ENCODE data around the gene CNTNAP2.

The CNTNAP2 gene

DNA sequence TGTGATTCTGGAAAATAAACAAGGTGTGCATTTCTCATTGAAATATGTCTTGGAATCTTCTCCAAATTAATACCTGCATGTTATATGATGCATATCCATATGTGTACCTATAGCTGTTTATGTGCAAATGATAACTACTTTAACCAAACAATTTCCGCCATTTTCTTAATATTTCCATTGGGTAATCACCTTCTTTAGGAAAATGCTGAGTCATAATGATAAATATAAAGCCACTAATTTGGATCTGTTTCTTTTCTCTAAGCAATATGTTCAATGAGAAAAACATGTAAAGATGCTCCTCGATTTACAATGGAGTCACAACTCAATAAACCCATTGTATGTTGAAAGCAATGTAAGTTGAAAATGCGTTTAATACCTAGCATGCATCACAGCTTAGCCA lies 574.4 kb downstream of the CNTNAP2 start:
- no peak for DNase-seq (ENCODE audit: low spot score)

DNA sequence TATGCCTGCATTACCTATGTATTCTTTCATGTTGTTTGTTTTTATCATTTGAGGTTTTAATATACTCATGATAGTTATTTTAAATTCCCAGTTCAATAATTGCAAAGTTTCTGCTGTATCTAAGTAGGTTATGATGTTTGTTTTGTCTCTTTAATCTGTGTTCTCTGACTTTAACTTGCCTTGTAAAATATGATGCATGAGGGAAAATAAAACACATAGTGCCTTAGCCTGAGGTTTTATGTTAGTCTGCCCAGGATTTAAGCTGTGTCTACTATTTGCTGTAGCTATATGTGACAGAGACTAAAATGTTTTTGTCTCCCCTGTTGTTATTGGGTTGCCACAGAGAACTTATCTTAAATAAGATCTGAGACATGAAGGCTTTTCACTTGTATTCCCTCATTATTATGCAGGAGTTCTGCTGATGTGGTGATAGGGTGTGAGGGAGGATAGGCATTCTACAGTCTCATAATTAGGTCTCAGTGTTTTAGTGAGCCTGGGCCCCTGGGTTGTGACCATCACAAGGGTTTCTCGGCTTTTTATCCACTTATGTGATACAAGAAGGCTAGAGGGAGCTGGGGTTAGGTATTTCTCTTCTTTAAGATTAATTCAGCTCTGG lies 582.5 kb downstream of the CNTNAP2 start:
- DNase-seq (ENCODE audit: low spot score): no peak

DNA sequence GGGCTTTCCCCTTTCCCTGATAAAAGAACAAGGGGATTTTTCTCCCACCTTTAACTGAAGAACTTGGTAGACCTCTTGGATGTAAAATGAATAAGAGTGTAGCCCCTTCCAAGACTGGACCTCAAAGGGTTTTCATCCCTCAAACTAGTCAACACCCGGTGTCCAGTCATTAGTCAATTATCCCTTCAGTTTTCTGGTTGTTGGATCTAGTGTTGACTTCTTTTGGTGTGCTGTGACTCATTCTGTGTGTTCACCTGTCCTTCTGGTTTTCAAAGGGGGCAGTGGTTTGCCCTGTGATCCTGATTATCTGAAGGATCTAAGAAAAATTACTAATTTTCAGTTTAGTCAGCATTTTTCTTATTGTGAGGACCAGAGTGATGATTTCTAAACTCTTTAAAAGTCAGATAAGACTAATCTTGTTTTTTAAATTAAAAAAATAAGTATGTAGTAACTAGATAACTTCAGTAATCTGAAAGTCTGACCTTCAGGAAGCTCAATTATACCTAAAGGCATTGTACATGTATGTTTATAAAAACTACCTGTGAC lies 583.5 kb downstream of the CNTNAP2 start:
- DNase-seq (ENCODE audit: low spot score): no peak

DNA sequence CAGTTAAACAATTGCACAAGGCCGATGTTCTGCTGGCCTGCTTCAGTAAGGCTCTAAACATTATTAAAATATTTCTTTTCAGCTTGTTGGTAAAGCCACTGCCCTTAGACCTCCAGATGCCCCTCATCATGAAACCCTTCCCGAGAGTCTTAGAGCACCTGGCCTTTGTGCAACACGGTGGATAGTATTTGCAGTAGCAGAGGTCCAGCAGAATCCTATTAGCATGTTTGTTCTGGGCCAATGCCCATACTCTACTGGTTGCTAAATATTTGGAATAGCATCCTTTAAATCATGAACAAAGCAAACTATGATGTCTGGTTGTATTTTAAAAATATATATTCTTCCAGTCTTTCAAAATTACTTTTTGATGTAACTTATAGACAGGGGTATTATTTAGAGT lies 584.6 kb downstream of the CNTNAP2 start:
- DNase-seq (ENCODE audit: low spot score): no peak

DNA sequence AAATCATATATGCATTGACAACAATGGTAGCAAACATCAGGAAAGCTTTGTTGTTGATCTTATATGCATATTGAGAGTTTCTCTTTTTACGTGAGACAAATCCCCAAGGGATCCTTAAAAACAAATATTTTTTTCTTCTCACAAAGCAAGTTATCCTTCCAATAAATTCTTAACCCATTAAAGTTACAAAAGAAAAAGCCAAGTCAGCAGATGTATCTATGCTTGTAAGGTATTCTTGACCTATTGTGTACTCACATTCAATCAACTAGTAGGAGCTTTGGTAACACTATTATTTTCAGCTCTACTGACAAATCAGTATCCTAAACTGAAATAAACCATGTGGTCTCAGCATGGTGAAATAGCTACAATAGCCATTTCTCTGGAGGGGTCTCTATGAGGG lies 586.3 kb downstream of the CNTNAP2 start:
- no peak for DNase-seq (ENCODE audit: low spot score)

DNA sequence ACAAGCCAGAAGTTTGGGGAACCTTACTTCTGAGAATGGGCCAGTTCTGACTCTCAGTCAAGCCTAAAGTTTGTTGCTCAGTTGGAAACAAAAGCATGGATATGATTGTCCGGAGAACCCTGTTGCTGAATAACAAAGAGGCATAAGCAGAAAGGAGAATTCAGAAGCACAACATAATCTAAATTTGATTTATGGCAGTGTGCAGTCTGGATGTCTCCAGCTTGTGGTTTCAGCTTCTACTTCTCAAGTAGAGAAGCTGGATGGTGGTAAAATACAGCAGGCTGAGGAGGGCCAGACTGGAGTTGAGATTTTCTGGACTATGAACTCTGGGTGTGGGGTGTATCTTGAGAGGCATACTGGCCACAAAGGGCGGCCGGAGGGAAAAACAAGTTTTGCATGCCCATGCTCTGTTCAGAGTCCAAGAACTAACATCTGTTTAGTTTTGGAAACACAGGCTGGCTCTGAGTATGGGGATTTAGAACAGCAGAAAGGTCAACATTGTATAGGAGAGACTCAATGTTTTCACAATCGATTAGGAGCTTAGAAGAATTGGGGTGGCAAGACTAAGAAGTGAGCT lies 592.9 kb downstream of the CNTNAP2 start:
- DNase-seq (ENCODE audit: low spot score): no peak

DNA sequence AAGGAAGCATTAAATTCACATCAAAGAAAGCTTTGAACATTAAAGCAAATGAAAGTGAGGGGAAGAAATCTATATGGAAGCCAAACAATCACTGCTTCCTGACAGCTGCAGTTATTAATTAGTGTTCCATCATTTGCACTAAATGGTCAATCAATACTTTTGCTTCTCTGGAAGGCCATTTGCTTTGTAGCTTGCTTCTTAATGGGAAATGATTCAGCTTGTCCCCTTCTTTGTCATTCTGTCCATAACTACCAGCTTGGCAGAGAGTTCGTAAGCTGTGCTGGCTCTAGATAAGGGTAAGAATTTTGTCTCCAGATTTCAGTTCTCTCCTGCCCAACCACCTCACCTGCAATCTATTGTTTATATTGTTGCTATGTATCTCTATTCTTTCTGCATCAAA lies 596.6 kb downstream of the CNTNAP2 start:
- DNase-seq (ENCODE audit: low spot score): no peak

DNA sequence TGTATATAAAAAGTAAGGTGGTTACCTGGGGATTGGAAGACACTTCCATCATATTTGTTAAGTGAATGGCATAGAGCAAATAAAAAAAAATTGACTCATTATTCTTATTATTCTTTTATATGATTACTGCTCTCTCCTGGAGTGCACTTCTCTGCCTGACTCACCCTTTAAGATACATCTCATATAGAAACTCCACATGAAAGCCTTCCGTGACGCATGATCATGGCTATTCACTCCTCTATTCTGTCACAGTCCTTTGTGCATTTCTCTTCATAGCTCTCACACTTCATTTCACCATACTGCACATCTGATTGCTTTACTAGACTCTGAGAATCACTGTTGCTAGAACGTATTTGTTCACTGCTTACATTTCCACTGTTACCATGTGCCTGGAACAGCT lies 597.3 kb downstream of the CNTNAP2 start:
- no peak for DNase-seq (ENCODE audit: low spot score)

DNA sequence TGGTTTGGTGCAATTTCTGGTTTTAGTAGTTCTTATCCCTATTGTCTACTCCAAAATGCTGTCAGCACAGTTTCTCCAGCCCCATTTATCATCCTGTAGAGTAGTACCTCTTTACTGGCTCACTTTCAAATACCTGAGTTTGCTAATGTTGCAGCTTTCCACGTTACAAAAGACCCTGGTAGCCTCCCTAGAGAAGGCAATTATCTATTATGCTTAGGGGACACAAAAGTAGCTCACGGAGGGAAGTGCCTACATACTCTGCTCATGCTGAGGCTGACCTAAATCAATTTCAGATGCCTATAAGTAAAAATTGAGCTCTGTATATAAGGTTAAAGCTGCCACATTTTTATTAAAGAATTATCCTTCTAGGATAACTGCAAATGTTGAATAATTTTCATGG lies 603.6 kb downstream of the CNTNAP2 start:
- no peak for DNase-seq (ENCODE audit: low spot score)

DNA sequence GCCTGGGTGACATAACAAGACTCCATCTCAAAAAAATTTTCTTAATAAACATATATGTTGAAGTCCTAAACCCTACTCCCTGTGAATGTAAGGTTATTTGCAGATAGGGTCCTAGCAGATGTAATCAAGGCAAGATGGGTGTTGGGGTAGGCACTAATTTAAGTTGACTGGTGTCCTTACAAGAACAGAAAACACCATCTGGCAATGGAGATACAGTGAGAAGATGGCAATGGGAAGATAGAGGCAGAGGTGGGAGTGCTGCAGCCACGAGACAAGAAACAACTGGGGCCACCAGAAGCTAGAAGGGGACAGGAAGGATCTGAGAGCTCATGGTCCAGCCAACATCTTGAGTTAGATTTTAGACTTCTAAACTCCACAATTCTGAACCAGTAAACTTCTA lies 606.4 kb downstream of the CNTNAP2 start:
- no peak for DNase-seq (ENCODE audit: low spot score)

DNA sequence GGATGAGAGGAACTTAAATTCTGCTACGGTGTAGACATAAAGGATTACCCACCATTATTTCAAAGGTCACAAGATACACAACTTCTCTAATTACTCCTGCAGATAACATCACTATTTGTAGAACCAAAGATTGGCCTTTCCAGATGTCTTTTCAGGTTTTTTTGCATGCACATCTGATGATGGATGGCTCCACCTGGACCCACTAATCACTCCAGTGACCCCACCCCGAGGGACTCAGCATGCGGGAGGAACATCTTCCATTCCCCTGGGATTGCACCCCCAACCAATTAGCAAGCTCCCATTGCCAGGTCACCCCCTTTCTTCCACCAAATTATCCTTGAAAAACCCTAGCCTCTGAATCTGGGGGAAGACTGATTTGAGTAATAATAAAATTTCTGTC lies 608.9 kb downstream of the CNTNAP2 start:
- no peak for DNase-seq (ENCODE audit: low spot score)

DNA sequence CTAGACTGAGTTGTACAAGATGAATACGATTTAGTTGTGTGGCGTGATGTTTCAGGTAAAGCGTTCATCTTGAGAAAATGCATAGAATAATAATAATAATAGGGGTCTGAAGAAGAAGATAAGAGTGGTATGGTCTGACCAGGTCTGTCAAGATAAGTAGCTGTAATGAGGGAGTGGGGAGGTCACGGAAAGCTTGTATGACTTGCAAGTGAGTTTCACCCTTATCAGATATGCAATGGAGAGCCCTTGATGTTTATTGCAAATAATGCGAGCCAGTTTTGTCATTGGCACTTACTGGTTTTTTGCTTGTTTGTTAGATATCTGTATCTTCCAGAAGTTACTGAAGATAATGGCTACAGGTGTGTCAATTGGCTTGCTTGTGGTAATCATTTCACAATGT lies 611.5 kb downstream of the CNTNAP2 start:
- DNase-seq (ENCODE audit: low spot score): no peak

DNA sequence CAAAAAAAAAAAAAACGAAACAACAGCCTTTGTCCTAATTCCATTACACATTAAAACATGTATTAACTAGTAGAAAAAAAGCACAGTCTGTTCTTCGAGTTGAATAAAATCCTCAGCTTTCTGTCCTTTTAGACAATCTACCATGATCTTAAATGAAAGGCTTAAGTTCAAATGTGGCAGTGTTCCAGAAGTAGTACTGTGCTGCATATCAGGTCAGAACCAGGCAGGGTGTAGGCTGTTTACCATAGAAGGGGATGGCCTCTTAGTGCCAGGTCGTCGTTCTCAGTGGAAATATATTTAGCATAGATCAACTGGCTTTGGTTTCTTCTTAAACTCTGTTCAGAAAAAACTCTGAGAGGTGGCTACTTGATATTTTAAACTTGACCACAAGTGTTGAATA lies 612.0 kb downstream of the CNTNAP2 start:
- DNase-seq (ENCODE audit: low spot score): no peak

DNA sequence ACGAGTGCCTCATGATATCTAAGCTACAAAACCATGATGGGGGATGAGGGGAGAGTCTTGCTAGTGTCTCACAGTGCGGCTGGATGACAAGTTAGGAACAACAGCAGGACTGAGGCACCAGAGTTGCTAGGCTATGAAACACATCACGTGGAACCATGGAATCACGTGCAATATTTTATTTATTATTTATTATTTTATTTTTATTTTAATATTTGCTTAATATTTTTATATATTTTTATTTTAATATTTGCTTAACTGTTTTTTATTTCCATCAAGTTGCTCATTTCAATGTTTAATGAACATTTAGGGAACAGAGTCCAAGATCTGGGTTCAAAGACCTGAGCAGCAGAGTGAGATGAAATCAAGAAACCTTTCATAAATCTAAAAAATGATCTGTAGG lies 614.6 kb downstream of the CNTNAP2 start:
- DNase-seq (ENCODE audit: low spot score): no peak

DNA sequence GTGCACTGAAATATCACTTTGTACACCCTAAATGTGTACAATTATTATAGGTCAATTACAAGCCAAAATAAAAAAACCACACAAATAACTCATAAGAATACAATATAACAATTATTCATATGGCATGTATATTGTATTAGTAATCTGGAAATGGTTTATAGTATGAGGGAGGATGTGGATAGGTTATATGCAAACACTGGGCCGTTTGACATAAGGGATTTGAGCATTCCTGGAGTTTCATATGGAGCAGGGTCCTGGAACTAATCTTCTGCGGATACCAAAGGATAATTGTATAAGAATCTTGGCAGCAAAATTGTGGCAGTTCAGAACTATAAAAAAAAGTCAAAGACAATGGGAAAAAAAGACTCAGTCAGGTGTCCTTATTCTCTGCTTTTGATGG lies 619.4 kb downstream of the CNTNAP2 start:
- no peak for DNase-seq (ENCODE audit: low spot score)

DNA sequence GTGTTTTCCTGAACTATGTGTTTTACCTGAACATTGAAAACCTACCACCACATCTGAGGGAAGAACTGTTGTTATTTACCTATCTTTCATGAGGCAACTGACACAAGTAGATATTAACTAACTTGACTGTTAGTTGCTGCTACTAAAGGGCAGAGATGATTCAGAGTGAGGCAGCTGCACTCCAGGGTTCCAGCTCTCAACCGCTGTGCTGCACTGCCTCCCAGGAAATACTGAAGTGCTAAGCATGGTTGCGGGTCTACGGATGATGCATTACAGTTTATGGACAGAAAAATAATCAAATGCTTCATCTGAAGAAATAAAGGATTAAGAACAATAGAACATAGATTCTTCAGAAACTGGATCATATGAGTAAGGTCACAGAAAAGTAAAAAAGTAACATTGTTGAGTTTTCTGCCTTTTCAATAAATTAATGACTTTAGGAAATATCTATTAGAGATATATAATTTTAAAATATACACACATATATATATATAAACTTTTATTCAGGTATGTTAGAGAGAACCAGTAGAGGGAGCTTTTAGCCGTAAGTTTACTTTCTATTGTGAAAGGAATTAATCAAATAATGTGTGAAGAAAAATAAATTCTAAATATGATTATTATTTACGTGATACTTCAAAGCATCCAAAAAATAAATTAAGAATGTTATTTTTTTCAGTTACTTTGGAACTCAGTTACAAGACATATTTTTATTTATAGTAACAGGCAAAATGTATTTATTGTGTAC lies 620.0 kb downstream of the CNTNAP2 start:
- DNase-seq (ENCODE audit: low spot score): no peak

DNA sequence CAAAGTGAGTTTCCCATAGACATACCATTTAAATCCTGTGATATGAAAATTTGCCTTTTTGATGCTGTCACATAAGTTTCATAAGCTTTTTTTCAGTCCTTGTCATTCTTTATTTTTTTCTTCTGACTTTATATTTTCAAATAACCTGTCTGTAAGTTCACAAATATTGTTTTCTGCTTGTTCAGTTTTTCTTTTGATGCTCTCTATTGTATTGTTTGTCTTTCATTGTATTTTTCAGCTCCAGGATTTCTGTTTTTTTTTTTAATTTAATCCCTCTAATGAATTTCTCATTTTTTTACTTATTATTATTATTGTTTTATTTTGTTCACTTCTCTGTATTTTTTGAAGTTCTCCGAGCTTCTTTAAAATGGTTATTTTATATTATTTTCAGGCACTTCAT lies 623.4 kb downstream of the CNTNAP2 start:
- DNase-seq (ENCODE audit: low spot score): no peak

DNA sequence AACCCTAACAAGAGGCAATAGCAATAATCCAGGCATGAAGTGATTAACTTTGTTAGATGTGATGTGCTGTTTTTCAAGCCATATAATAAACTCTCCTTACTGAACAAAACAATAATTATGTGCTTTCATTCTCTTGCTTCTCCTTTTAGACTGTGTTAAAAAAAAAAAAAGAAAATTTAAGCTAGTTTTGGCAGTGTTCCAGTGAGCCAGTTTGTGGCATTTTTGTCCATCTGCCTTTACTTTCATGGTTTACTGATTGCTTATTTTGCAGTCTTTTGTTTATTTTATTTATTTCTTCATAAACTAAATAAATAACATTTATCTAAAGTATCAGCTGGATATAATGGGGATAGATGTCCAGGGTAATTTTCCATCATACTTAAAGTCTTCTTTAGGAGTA lies 625.3 kb downstream of the CNTNAP2 start:
- no peak for DNase-seq (ENCODE audit: low spot score)

DNA sequence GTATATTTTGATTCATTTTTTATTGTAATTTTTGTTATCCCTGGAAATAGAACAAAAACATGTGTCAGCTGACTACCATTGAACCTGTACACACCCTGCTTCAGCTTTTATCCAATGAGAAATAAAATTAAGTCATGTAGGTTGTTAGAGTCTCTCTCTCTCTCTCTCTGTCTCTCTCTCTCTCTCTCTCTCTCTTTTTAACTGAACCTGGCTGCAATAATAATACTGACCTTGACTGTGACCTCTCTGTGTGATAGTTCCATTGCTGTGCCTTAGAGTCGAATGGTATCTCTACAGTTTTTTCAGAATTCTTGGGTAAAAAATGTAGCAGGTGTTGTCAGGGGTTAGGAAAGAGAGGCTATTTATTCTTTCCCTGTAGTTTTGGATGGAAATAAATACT lies 637.8 kb downstream of the CNTNAP2 start:
- DNase-seq (ENCODE audit: low spot score): no peak

DNA sequence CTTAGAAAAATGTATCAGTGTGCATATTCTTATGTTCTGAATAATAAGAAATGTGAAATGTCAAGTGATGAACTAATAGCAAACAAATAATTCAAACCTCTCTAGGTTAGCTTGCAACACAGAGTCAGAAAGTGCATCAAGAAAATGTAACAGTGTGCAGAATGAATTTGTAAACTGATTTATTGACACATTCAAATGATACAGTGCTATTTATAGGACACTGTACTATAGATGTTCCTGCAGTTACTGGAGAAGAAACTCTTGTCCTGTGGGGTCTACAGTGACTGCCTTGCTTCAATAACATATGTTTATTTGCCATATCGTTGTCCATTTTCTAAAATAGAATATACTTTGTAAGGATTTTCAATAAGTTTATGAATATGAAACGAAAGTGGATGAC lies 639.0 kb downstream of the CNTNAP2 start:
- DNase-seq (ENCODE audit: low spot score): no peak

DNA sequence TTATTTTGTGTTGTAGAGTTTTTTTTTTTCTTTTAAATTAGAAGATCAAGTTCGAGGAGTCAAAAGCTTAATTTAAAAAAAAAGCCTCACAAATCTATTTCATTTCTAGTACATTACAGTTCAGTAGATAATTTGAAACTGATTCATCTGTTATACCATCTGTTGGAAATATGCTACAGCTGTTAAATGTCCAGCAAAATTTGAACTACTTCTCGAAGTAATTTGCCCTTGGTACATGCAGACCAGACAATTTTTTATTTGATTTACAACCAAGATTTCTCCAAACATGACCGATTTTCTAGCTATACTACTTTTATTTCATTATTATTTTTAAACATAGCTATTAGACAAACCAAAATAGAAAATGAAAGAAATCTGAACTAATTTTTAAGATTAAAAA lies 647.9 kb downstream of the CNTNAP2 start:
- DNase-seq (ENCODE audit: low spot score): no peak

DNA sequence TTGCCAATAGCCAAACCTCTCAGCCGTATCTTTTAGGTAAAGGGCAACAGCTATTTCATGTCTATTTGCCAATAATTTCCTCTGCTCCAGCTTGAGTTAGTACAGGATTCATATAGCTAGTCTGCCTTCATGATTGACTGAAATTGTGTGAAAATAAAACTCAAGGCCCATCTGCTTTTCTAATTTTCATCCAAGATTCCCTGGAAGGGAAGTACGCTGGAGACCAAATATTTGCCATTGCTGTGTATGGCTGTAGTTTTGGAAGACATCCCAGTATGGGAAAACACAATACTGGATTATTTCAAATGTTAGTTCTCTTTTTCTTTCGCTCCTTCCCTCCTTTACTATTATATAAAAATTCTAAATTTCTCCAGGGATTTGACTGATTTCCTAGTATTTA lies 652.4 kb downstream of the CNTNAP2 start:
- DNase-seq (ENCODE audit: low spot score): no peak

DNA sequence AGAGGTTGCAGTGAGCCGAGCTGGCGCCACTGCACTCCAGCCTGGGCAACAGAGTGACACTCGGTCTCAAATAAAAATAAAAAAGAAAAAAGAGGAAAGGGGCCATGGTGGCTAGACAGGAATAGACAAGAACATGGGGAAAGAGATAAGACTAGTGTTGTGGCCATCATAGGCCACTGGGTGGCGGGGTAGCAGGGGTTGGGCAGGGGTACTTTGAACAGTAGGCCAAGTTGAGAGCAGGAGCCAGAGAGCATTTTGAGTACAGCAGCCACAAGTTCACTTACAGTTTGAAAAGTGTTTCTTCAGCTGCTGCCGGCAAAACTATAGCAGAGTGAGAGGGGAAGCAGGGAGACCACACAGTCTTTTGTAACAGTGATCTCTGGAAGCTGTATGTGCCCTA lies 656.0 kb downstream of the CNTNAP2 start:
- no peak for DNase-seq (ENCODE audit: low spot score)

DNA sequence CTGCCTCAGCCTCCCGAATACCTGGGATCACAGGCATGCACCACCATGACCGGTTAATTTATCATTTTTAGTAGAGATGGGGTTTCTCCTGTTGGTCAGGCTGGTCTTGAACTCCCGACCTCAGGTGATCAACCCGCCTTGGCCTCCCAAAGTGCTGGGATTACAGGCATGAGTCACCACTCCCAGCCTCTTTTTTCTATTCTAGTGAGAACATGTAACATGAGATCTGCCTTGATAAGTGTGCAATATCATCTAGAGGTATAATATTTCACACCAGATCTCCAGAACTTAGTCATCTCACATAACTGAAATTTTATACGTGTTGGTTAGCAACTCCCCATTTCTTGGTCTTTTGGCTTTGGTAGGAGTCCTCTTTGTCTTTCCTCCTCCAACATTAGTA lies 656.9 kb downstream of the CNTNAP2 start:
- DNase-seq (ENCODE audit: low spot score): no peak
